Activated gamma-delta T cell (primary cell): ENCODE results near the gene EVC.

Source experiments
- DNase-seq: peaks from one replicate; lab custom pipeline; 2025; lab: John Stamatoyannopoulos, UW

The EVC gene

GRCh38 chr4:5755161-5755560 is 44.2 kb downstream of the EVC start:
- no peak for DNase-seq

GRCh38 chr4:5755679-5756078 is 44.7 kb downstream of the EVC start:
- DNase-seq: no peak

GRCh38 chr4:5756271-5756670 is 45.3 kb downstream of the EVC start:
- DNase-seq: no peak

GRCh38 chr4:5757091-5757490 is 46.1 kb downstream of the EVC start:
- no peak for DNase-seq

- DNase-seq: no peak
Observed at GRCh38 chr4:5757536-5757935, 46.5 kb downstream of the EVC start.

GRCh38 chr4:5757954-5758353 is 47.0 kb downstream of the EVC start:
- DNase-seq: no peak

- DNase-seq: no peak
Observed at GRCh38 chr4:5758741-5759140, 47.7 kb downstream of the EVC start.

GRCh38 chr4:5759236-5760075 is 48.5 kb downstream of the EVC start:
- no peak for DNase-seq

GRCh38 chr4:5760246-5760645 is 49.2 kb downstream of the EVC start:
- DNase-seq: no peak

- no peak for DNase-seq
Observed at GRCh38 chr4:5760936-5761480, 50.0 kb downstream of the EVC start.

- no peak for DNase-seq
Observed at GRCh38 chr4:5770051-5770450, 59.0 kb downstream of the EVC start.

GRCh38 chr4:5772528-5773270 is 61.7 kb downstream of the EVC start:
- no peak for DNase-seq

- no peak for DNase-seq
Observed at GRCh38 chr4:5773271-5773555, 62.2 kb downstream of the EVC start.

- no peak for DNase-seq
Observed at GRCh38 chr4:5774416-5775036, 63.5 kb downstream of the EVC start.

- DNase-seq: no peak
Observed at GRCh38 chr4:5776510-5776909, 65.5 kb downstream of the EVC start.

- no peak for DNase-seq
Observed at GRCh38 chr4:5780831-5781480, 70.0 kb downstream of the EVC start.

GRCh38 chr4:5781691-5782090 is 70.7 kb downstream of the EVC start:
- no peak for DNase-seq

GRCh38 chr4:5782829-5783476 is 72.0 kb downstream of the EVC start:
- no peak for DNase-seq

GRCh38 chr4:5783486-5783885 is 72.5 kb downstream of the EVC start:
- no peak for DNase-seq

GRCh38 chr4:5784021-5784420 is 73.0 kb downstream of the EVC start:
- no peak for DNase-seq

- no peak for DNase-seq
Observed at GRCh38 chr4:5784960-5785611, 74.1 kb downstream of the EVC start.
